Astrocyte of the spinal cord (primary cell): ENCODE data around the gene WBP1.

Source experiments
- DNase-seq: peaks from one replicate; pipeline ENCODE4 v3.0.0; 2011; ENCODE audit warnings: low read depth, low spot score
- H3K4me3 ChIP-seq: 2 replicates; pipeline ENCODE4 v1.5.1; 2011; ENCODE audit warnings: low read depth, mild to moderate bottlenecking, low read length, moderate library complexity
- CTCF ChIP-seq: IDR thresholded peaks from 2 replicates; pipeline ENCODE4 v1.5.1; 2012; ENCODE audit warnings: low read depth, mild to moderate bottlenecking, low read length, inconsistent platforms
- in situ Hi-C: cut with HindIII; loops from 2 replicates; pipeline ENCODE4 v1.10.0; 2017; ENCODE audit warnings: low sequenced_read_pairs

WBP1 gene

GRCh38 chr2:74423231-74424095 is 34.8 kb upstream of the WBP1 start:
- no peak for DNase-seq
- in situ Hi-C loops, result no loop called here
- no peak overlapping the region for H3K4me3 ChIP-seq
- no peak for TF ChIP-seq CTCF

GRCh38 chr2:74424139-74424992 is 33.9 kb upstream of the WBP1 start:
- H3K4me3 ChIP-seq, result no peak overlapping the region
- in situ Hi-C loops, result no loop called here
- no peak for DNase-seq
- no peak for TF ChIP-seq CTCF

- H3K4me3 ChIP-seq, result no peak overlapping the region
- no peak for DNase-seq
- TF ChIP-seq CTCF, result no peak
- in situ Hi-C loops, result no loop called here
These were observed 33.2 kb upstream of the WBP1 start for GRCh38 chr2:74424995-74425406.

- in situ Hi-C loops, result no loop called here
- no peak for DNase-seq
These were observed 32.7 kb upstream of the WBP1 start for GRCh38 chr2:74425523-74425922.

GRCh38 chr2:74426181-74426758 is 32.0 kb upstream of the WBP1 start:
- no peak for TF ChIP-seq CTCF
- no peak for DNase-seq
- no peak overlapping the region for H3K4me3 ChIP-seq
- in situ Hi-C loops, result no loop called here

More at GRCh38 chr2:74425523-74425922, 32.7 kb upstream of the WBP1 start:
- TF ChIP-seq CTCF, result no peak
- no peak overlapping the region for H3K4me3 ChIP-seq

GRCh38 chr2:74427551-74427950 is 30.7 kb upstream of the WBP1 start:
- no peak for TF ChIP-seq CTCF

More at GRCh38 chr2:74427551-74427950, 30.7 kb upstream of the WBP1 start:
- no peak overlapping the region for H3K4me3 ChIP-seq
- no peak for DNase-seq
- in situ Hi-C loops, result no loop called here
